ENCODE measurements around the gene PARK7. TPM values are rescaled to one million over a fixed set of nuclear protein-coding genes. Genes with fewer than 3 reads are reported as not detected.

PARK7 gene
- total RNA-seq, 4 donors from 2014 or later, result 93.9 to 156 (median 129) TPM

DNA sequence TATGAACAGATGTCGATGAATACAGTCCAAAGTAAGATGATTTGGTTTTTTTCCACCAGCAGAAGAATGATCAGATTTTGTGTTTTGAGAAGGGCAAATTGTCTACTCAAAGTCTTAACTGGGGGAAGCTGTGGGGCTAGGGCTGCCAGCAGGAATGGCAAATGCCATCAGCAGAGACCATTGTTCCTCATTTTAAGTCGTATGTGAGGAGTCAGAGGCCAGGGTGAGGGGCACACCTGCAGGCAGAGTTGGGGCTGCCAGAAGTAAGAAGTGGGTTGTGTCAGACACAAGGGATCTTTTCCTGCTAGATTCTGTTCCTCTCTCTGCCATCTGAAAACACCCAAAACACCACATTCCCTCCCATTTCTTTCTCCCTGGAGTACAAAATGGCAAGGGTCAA lies 8.7 kb downstream of the PARK7 start:
- Histone ChIP-seq H3K9me3 (no peaks in the 10 kb centered on the region), H3K4me1 (peaks cover 0 to 22% (median 0%) of the 10 kb centered on the region in 3 donors), H3K36me3 (peaks cover 17 to 98% (median 59%) of the 10 kb centered on the region in 3 donors), H3K27ac (no peak overlapping the region), H3K4me3 (no peak overlapping the region), H3K27me3 (no peaks in the 10 kb centered on the region)
- intact Hi-C loops (cut with DNase I), result no loop called here
- no peak for DNase-seq
- 67 to 77% methylated on average over 2 of the region's 2 CpGs for WGBS, 2 donors
- TF ChIP-seq POLR2A (IDR thresholded peaks at IDR 0.05), result no peak
- TF ChIP-seq, protein P1, sequence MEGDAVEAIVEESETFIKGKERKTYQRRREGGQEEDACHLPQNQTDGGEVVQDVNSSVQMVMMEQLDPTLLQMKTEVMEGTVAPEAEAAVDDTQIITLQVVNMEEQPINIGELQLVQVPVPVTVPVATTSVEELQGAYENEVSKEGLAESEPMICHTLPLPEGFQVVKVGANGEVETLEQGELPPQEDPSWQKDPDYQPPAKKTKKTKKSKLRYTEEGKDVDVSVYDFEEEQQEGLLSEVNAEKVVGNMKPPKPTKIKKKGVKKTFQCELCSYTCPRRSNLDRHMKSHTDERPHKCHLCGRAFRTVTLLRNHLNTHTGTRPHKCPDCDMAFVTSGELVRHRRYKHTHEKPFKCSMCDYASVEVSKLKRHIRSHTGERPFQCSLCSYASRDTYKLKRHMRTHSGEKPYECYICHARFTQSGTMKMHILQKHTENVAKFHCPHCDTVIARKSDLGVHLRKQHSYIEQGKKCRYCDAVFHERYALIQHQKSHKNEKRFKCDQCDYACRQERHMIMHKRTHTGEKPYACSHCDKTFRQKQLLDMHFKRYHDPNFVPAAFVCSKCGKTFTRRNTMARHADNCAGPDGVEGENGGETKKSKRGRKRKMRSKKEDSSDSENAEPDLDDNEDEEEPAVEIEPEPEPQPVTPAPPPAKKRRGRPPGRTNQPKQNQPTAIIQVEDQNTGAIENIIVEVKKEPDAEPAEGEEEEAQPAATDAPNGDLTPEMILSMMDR (IDR thresholded peaks at IDR 0.05), result no peak

DNA sequence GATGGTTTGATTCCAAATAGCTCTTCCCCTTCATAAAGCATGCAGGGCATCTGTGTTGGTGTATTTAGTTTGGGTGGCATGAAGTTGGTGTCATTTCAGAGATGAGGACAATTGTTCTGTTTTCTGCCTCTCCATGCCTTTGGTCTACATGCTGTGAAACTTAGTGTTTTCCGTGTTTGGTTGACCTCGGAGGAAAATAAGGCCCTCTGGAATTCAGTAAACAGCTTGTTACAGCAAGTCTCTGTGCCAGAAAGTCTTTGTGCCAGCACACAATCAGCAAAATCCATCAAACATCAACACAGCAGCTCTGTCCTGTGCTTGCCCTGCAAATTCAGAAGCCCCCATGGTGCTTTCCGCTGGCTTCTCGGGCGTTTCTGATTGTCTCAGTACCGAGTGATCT lies 9.5 kb downstream of the PARK7 start:
- Histone ChIP-seq H3K9me3 (no peaks in the 10 kb centered on the region), H3K4me1 (peaks cover 0 to 25% (median 3%) of the 10 kb centered on the region in 3 donors), H3K27me3 (no peaks in the 10 kb centered on the region), H3K36me3 (peaks cover 17 to 98% (median 53%) of the 10 kb centered on the region in 3 donors), H3K27ac (no peak overlapping the region), H3K4me3 (no peak overlapping the region)
- no peak for TF ChIP-seq POLR2A (IDR thresholded peaks at IDR 0.05)
- TF ChIP-seq, protein P1 (IDR thresholded peaks at IDR 0.05), result no peak
- WGBS, 2 donors, result 82 to 84% methylated on average over 6 of the region's 6 CpGs
- intact Hi-C loops (cut with DNase I), result no loop called here
- no peak for DNase-seq

DNA sequence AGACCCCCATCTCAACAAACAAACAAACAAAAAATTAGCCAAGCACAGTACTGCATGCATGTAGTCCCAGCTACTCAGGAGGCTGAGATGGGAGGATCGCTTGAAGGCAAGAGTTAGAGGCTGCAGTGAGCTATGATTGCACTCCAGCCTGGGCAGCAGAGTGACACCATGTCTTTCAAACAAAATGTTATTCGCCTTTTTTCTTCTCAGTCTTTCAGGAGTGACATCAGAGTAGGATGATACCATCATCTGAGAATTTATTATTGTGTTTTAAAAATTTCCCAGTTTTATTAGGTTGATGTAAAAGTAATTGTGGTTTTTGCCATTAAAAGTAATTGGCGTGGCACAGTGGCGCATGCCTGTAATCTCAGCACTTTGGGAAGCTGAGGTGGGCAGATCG lies 10.8 kb downstream of the PARK7 start:
- intact Hi-C loops (cut with DNase I), result no loop called here
- peaks cover 17 to 98% (median 54%) of the 10 kb centered on the region in 3 donors for H3K36me3 ChIP-seq

DNA sequence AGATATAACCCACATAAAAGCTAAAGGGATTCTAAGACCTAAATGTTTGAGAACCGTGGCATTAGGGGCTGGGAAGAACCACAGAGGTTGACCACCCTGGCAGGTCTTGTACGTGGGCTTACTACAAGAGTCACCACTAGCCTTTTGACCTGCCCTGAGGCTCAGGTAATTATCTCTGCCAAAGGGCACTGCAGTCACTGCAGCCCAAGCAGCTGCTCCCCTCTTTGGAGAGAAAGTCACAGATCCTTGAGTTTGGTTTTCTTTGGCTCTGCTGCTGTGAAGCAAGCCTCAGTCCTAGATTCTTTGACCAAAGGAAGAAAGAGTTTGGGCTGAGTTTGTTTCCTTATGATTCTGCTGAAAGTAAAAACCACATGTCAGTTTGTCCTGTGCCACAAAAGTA lies 11.6 kb downstream of the PARK7 start:
- Histone ChIP-seq H3K9me3 (no peaks in the 10 kb centered on the region), H3K4me3 (no peak overlapping the region), H3K4me1 (peaks cover 0 to 21% (median 3%) of the 10 kb centered on the region in 3 donors), H3K36me3 (peaks cover 17 to 98% (median 56%) of the 10 kb centered on the region in 3 donors), H3K27ac (no peak overlapping the region), H3K27me3 (no peaks in the 10 kb centered on the region)
- intact Hi-C loops (cut with DNase I), result no loop called here
- WGBS, 2 donors, result 88 to 100% methylated on average over 2 of the region's 2 CpGs
- no peak for DNase-seq
- no peak for TF ChIP-seq POLR2A (IDR thresholded peaks at IDR 0.05)
- TF ChIP-seq, protein P1 (IDR thresholded peaks at IDR 0.05), result no peak

More for the DNA sequence above, 10.8 kb downstream of the PARK7 start:
- no peak overlapping the region for H3K27ac ChIP-seq
- 90 to 92% methylated on average over 5 of the region's 5 CpGs for WGBS, 2 donors
- H3K9me3 ChIP-seq, result no peaks in the 10 kb centered on the region
- TF ChIP-seq POLR2A (IDR thresholded peaks at IDR 0.05), result no peak
- TF ChIP-seq, protein P1 (IDR thresholded peaks at IDR 0.05), result no peak
- H3K27me3 ChIP-seq, result no peaks in the 10 kb centered on the region
- no peak overlapping the region for H3K4me3 ChIP-seq
- DNase-seq, result no peak
- peaks cover 0 to 24% (median 3%) of the 10 kb centered on the region in 3 donors for H3K4me1 ChIP-seq

DNA sequence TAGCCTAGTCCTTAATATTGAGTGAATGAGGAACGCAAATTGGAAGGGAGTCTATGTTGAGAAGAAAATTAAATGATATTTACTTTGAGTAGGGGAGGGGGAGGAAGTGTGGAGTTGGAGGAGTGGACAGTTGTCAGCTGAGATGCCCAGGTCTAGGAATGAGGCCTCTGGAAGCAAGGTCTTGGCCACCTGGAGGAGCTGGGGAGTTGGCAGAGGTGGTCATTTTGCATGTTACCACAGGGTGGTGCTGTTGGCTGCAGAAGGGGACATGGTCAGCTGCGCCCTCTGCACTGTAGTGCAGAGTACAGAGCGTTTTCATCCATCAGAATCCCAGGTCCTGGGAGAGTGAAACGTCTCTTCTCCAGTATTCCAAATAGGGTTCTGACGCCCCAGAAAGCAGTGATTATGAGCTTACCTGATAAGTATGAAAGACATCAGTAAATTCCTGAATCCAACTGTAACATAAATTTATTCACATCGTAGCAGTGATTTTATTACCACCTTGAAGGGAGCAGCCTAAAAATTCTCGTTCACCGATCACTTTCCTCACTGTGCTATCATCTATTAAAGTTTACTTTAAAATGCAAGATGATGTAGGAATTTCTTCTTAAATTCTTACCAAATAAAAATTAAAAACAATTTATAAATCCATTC lies 13.8 kb downstream of the PARK7 start:
- no peaks in the 10 kb centered on the region for H3K9me3 ChIP-seq
- H3K36me3 ChIP-seq, result peaks cover 10 to 99% (median 53%) of the 10 kb centered on the region in 3 donors
- H3K27ac ChIP-seq, result peak overlapping the region in 2 of 4 donors; percentile 27 to 36
- TF ChIP-seq POLR2A (IDR thresholded peaks at IDR 0.05), result no peak
- TF ChIP-seq, protein P1 (IDR thresholded peaks at IDR 0.05), result peak; percentile 34 to 90 (median 84)
- no peaks in the 10 kb centered on the region for H3K27me3 ChIP-seq
- 54 to 61% methylated on average over 8 of the region's 8 CpGs for WGBS, 2 donors
- no peak overlapping the region for H3K4me3 ChIP-seq
- H3K4me1 ChIP-seq, result peaks cover 0 to 21% (median 3%) of the 10 kb centered on the region in 3 donors
- intact Hi-C loops (cut with DNase I), result no loop called here
- no peak for DNase-seq
